Activated naive CD4-positive, alpha-beta T cell treated with anti-CD3 and anti-CD28 coated beads, Interleukin-2, amount 10 ng/mL, durations not matched to agents 7 days and 5 days (primary cell): ENCODE measurements around the gene PTOV1.

Source experiments
- CTCF ChIA-PET: fragments of 350-600 bp; sonication (Branson Sonifier 250); formaldehyde crosslinking; loops from one replicate; lab custom pipeline; 2021; ENCODE audit warnings: antibody characterized with exemption; lab: Charles Lee
- DNase-seq: peaks from one replicate; pipeline ENCODE4 v3.0.0-alpha.2; 2020
- H3K27ac Mint-ChIP-seq: one replicate; pipeline ENCODE4 v1.8.0; 2021; ENCODE audit warnings: mild to moderate bottlenecking, moderate library complexity, mixed read lengths
- H3K27me3 Mint-ChIP-seq: one replicate; pipeline ENCODE4 v1.8.0; 2021; ENCODE audit warnings: mild to moderate bottlenecking, mixed read lengths
- H3K36me3 Mint-ChIP-seq: one replicate; pipeline ENCODE4 v1.8.0; 2021; ENCODE audit warnings: mixed read lengths
- H3K4me1 Mint-ChIP-seq: one replicate; pipeline ENCODE4 v1.8.0; 2021; ENCODE audit warnings: mixed read lengths
- H3K4me3 Mint-ChIP-seq: one replicate; pipeline ENCODE4 v1.8.0; 2021; ENCODE audit warnings: mild to moderate bottlenecking, moderate library complexity, mixed read lengths
- H3K9me3 Mint-ChIP-seq: one replicate; pipeline ENCODE4 v1.8.0; 2021; ENCODE audit warnings: mixed read lengths

PTOV1 gene

GRCh38 chr19:49884109-49884508 is 33.1 kb downstream of the PTOV1 start:
- Mint-ChIP-seq H3K27ac (no peak overlapping the region), H3K9me3 (no peaks in the 10 kb centered on the region), H3K36me3 (peaks cover 43% of the 10 kb centered on the region), H3K4me1 (peaks cover 6% of the 10 kb centered on the region), H3K4me3 (no peak overlapping the region), H3K27me3 (no peaks in the 10 kb centered on the region)
- CTCF ChIA-PET, result no interaction called here
- DNase-seq, result no peak

GRCh38 chr19:49884760-49885159 is 33.8 kb downstream of the PTOV1 start:
- Mint-ChIP-seq H3K27me3 (peaks cover under 1% of the 10 kb centered on the region), H3K4me1 (peaks cover 4% of the 10 kb centered on the region), H3K36me3 (peaks cover 42% of the 10 kb centered on the region), H3K4me3 (no peak overlapping the region), H3K27ac (no peak overlapping the region), H3K9me3 (no peaks in the 10 kb centered on the region)
- CTCF ChIA-PET, result interaction anchor here (0.6 kb wide), 1 partner anchor 103 kb away, joined by 3 read pairs; no protein-coding TSS in a partner anchor
- DNase-seq, result no peak

- peaks cover 24% of the 10 kb centered on the region for H3K27me3 Mint-ChIP-seq
- H3K4me1 Mint-ChIP-seq, result peaks cover 10% of the 10 kb centered on the region
- no peak overlapping the region for H3K27ac Mint-ChIP-seq
- H3K36me3 Mint-ChIP-seq, result peaks cover 31% of the 10 kb centered on the region
- no peak overlapping the region for H3K4me3 Mint-ChIP-seq
- no peaks in the 10 kb centered on the region for H3K9me3 Mint-ChIP-seq
- DNase-seq, result no peak
- CTCF ChIA-PET, result no interaction called here
These were observed 36.2 kb downstream of the PTOV1 start for GRCh38 chr19:49887037-49887664.

GRCh38 chr19:49887665-49888509 is 36.9 kb downstream of the PTOV1 start:
- H3K4me3 Mint-ChIP-seq, result no peak overlapping the region
- peaks cover 28% of the 10 kb centered on the region for H3K36me3 Mint-ChIP-seq
- H3K27me3 Mint-ChIP-seq, result peaks cover 32% of the 10 kb centered on the region
- H3K4me1 Mint-ChIP-seq, result peaks cover 14% of the 10 kb centered on the region
- no peak overlapping the region for H3K27ac Mint-ChIP-seq
- no peaks in the 10 kb centered on the region for H3K9me3 Mint-ChIP-seq
- CTCF ChIA-PET, result interaction anchor here (0.6 kb wide), 1 partner anchor 819 kb away, joined by 3 read pairs; no protein-coding TSS in a partner anchor
- DNase-seq, result no peak

DNA sequence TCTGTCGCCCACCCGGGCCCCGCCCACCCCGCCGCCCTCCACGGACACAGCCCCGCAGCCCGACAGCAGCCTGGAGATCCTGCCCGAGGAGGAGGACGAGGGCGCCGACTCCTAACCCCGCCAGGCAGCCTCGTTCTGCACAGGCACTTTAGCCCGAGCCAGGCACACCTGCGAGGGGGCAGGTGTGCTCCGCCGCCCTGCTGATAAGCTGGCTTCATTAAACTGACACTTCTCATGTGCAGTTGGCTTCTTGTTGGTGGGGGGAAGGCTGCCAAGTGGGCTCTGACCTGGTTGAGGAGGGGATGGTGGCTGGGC is 37.5 kb downstream of the PTOV1 start:
- Mint-ChIP-seq H3K36me3 (peaks cover 22% of the 10 kb centered on the region), H3K27ac (no peak overlapping the region)
- CTCF ChIA-PET, result interaction anchor here (0.6 kb wide), 1 partner anchor 818 kb away, joined by 3 read pairs; no protein-coding TSS in a partner anchor

DNA sequence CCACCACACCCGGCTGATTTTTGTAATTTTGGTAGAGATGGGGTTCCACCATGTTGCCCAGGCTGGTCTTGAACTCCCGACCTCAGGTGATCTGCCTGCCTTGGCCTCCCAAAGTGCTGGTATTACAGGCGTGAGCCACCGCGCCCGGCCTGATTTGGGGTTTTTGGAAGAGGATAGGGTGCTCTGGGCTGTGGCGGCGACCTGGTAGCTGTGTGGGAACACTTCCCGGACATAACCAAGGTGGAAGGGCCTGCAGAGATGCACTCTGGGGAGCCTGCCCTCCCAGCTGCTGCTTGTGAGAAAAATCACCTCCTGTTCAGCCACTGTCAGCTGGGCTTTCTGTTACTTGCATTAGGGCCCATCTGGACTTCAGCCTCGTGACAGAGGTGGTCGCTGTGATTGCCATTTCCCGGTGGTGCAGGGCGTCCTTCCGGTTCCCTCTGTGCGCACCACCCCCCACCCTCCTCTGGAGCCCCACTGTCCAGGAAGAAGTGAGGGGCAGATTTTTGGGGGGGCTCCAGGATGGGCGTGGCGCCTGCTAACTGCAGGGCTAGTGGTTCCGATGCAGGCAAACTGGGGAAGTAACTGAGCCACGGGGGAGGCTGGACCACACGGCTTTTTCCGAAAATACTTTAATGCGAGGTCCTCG is 38.2 kb downstream of the PTOV1 start:
- Mint-ChIP-seq H3K9me3 (no peaks in the 10 kb centered on the region), H3K27ac (no peak overlapping the region), H3K36me3 (peaks cover 18% of the 10 kb centered on the region), H3K27me3 (peaks cover 38% of the 10 kb centered on the region), H3K4me1 (peaks cover 14% of the 10 kb centered on the region), H3K4me3 (no peak overlapping the region)
- no peak for DNase-seq
- CTCF ChIA-PET, result no interaction called here

More for the DNA sequence above, 37.5 kb downstream of the PTOV1 start:
- no peak for DNase-seq
- Mint-ChIP-seq H3K9me3 (no peaks in the 10 kb centered on the region), H3K4me3 (no peak overlapping the region), H3K4me1 (peaks cover 14% of the 10 kb centered on the region), H3K27me3 (peaks cover 37% of the 10 kb centered on the region)

DNA sequence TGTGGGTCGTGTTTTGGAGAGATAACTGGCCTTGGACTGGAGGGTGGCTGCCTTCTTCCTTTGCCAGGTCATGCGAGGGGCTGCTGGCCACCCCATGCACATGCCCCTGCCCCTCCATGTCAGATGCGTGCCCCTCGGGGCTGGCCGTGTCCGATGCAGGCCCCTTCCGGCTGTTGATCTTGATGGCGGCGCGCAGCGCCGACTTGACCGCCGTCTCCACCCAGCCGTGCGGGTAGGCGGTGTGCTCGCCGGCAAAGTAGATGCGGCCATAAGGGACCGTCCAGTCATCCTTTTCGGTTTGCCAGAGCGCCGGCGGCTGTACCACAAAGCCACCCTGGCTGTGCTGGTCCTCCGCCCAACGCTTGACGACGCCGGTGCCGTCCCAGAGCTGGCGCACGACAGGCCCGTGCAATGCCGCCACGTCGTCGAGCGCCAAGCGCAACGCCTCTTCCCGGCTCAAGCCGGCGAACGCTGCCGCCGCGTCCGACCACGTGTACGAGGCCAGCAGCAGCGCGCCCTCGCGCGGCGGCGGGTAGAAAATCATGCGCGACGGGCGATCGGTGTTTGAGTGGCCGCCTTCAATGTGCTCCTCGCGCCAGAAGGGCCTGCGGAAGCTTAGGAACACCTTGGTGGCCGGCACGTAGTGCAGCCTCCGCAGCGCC is 38.9 kb downstream of the PTOV1 start:
- peaks cover 14% of the 10 kb centered on the region for H3K4me1 Mint-ChIP-seq
- H3K27ac Mint-ChIP-seq, result peak overlapping the region; percentile 45
- DNase-seq, result peak; percentile 83
- CTCF ChIA-PET, result interaction anchor here (0.5 to 0.9 kb wide), 2 partner anchors 25 to 28 kb away, joined by 3 read pairs; no protein-coding TSS in a partner anchor
- peaks cover 38% of the 10 kb centered on the region for H3K27me3 Mint-ChIP-seq
- H3K9me3 Mint-ChIP-seq, result no peaks in the 10 kb centered on the region
- peaks cover 13% of the 10 kb centered on the region for H3K36me3 Mint-ChIP-seq
- peak overlapping the region; percentile 66 for H3K4me3 Mint-ChIP-seq

DNA sequence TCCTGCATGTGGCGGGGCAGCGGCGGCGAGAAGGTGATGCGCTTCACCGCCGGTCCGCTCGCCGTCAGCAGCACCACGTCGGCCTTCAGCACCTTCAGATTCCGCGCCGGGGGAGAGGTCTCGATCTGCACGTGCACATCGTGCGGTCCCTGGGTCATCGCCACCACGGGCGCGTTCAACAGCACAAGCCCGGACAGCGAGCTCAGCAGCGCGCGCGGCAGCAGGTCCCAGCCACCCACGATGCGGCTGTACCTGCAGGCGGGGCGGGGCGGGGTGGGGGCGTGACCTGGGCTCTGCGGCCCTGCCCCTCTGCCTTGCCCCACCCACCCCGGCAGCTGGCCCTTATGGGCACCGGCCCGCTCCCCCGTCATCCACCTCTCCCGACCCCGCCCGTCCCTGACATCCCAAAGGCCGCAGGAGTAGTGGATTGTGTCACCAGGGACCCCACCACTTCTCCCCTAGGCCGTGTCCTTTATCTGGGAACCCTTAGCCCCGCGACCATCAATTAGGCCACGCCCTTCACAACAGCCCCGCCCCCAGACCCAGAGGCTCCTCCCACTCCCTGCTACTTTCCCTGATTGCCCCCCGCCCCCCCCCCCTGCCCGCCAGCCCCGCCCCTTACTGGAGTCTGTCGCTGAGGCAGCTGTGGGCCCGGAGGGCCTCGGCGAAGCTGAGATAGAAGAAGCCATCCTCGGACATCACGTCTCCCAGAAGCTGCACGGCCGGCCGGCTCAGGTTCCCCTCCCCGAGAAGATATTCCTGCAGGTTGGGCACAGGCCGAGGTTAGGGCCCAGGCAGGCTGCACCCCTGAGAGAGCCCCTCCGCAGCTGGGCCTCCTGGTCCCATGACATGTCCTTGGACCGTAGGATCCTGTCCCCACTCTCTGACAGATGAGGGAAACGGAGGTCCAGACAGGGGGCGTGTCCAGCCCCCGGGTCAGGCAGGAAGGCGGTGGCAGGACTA is 39.7 kb downstream of the PTOV1 start:
- CTCF ChIA-PET, result interaction anchor here (0.9 kb wide), 1 partner anchor 25 kb away, joined by 3 read pairs; no protein-coding TSS in a partner anchor
- peak overlapping the region; percentile 66 for H3K4me3 Mint-ChIP-seq
- H3K27ac Mint-ChIP-seq, result peak overlapping the region; percentile 45
- peaks cover 38% of the 10 kb centered on the region for H3K27me3 Mint-ChIP-seq
- peak; percentile 76 for DNase-seq
- no peaks in the 10 kb centered on the region for H3K9me3 Mint-ChIP-seq
- peaks cover 7% of the 10 kb centered on the region for H3K36me3 Mint-ChIP-seq
- peaks cover 17% of the 10 kb centered on the region for H3K4me1 Mint-ChIP-seq

DNA sequence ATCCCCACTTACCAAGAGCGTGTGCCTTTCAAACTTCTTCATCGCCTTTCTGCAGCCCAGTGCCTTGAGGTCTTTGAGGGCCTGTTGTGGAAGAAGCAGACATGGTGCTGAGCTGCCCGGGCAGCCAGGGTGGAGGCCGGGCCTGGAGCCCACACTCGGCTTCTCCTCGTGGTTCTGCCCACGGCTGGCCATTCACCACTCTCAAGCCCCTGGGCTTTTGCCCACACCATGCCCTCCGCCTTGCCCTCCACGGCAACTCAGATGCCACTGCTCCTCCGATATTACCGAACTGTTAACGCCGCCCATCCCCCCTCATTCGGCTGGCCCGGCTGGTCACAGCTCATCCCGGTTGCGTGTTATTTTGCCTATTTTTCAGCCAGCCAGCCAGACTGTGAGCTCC is 40.4 kb downstream of the PTOV1 start:
- DNase-seq, result no peak
- peak overlapping the region; percentile 75 for H3K27ac Mint-ChIP-seq
- H3K4me1 Mint-ChIP-seq, result peaks cover 24% of the 10 kb centered on the region
- peaks cover 43% of the 10 kb centered on the region for H3K27me3 Mint-ChIP-seq
- H3K4me3 Mint-ChIP-seq, result no peak overlapping the region
- H3K36me3 Mint-ChIP-seq, result peaks cover 4% of the 10 kb centered on the region
- no peaks in the 10 kb centered on the region for H3K9me3 Mint-ChIP-seq
- CTCF ChIA-PET, result interaction anchor here (1.1 kb wide), 1 partner anchor 82 kb away, joined by 3 read pairs; no protein-coding TSS in a partner anchor

GRCh38 chr19:49892716-49893115 is 41.8 kb downstream of the PTOV1 start:
- Mint-ChIP-seq H3K9me3 (no peaks in the 10 kb centered on the region), H3K27me3 (peaks cover 43% of the 10 kb centered on the region), H3K36me3 (peaks cover 2% of the 10 kb centered on the region), H3K4me3 (peak overlapping the region; percentile 26), H3K27ac (no peak overlapping the region), H3K4me1 (peaks cover 37% of the 10 kb centered on the region)
- no peak for DNase-seq
- CTCF ChIA-PET, result no interaction called here

DNA sequence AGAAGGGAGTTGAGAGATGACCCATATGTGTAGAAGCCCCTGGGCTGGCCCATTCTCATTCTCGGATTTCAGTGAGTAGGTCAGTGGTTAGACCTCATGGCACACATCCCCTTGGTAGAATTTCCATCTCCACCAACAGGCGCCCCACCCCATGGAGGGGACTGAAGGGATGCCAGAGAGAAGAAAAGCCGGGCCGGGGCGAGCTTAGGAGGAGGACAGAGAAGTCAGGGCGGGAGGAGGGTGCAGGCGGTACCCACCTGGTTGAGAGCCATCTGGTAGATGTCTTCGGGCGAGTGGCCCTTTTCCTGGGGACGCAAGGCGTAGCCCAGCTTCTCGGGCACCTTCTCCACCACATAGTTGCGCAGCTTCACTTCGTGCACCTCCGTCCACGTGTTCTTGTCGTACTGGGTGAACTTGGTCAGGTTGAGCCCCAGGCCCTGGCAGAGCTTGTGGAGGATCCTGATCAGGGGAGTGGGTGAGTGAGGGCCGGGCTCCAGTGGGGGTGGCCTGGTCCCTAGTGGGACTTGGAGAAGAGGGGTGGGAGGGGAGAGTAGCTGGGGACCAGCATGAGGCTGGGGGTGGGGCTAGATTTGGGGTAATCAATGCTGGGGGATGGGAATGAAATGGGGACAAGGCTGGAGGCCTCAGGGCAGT is 43.2 kb downstream of the PTOV1 start:
- Mint-ChIP-seq H3K36me3 (peaks cover 2% of the 10 kb centered on the region), H3K4me3 (no peak overlapping the region), H3K27ac (no peak overlapping the region), H3K27me3 (peaks cover 43% of the 10 kb centered on the region), H3K9me3 (no peaks in the 10 kb centered on the region), H3K4me1 (peaks cover 42% of the 10 kb centered on the region)
- no peak for DNase-seq
- CTCF ChIA-PET, result interaction anchor here (1.4 kb wide), 1 partner anchor 17 kb away, joined by 4 read pairs; no protein-coding TSS in a partner anchor

- no peak for DNase-seq
- peaks cover 40% of the 10 kb centered on the region for H3K27me3 Mint-ChIP-seq
- peaks cover 38% of the 10 kb centered on the region for H3K4me1 Mint-ChIP-seq
- H3K9me3 Mint-ChIP-seq, result no peaks in the 10 kb centered on the region
- no peaks in the 10 kb centered on the region for H3K36me3 Mint-ChIP-seq
- CTCF ChIA-PET, result interaction anchor here (1.0 to 1.4 kb wide), 3 partner anchors 13 to 26 kb away, joined by 3 to 4 read pairs (median 3); no protein-coding TSS in a partner anchor
- no peak overlapping the region for H3K4me3 Mint-ChIP-seq
- H3K27ac Mint-ChIP-seq, result peak overlapping the region; percentile 28
These were observed 44.1 kb downstream of the PTOV1 start for GRCh38 chr19:49894879-49895565.
